ENCODE data around the gene TRABD2B.

Gene TRABD2B

GRCh38 chr1:47834326-47834725 lies 162.9 kb downstream of the TRABD2B start:
- in situ Hi-C loops (cut with HindIII; ENCODE audit: low pct_unique_long_range_greater_than_20kb, low sequenced_read_pairs), result no loop called here
- no peak for TF ChIP-seq JUND (IDR thresholded peaks at IDR 0.05; ENCODE audit: low read depth)
- no peak for DNase-seq (ENCODE audit: low read depth in 1 of 2, low spot score in 1 of 2)

GRCh38 chr1:47830641-47831333 lies 166.4 kb downstream of the TRABD2B start:
- no peak for TF ChIP-seq JUND (IDR thresholded peaks at IDR 0.05; ENCODE audit: low read depth)
- DNase-seq (ENCODE audit: low read depth in 1 of 2, low spot score in 1 of 2), result no peak
- in situ Hi-C loops (cut with HindIII; ENCODE audit: low pct_unique_long_range_greater_than_20kb, low sequenced_read_pairs), result no loop called here

- in situ Hi-C loops (cut with HindIII; ENCODE audit: low pct_unique_long_range_greater_than_20kb, low sequenced_read_pairs), result no loop called here
- no peak for DNase-seq (ENCODE audit: low read depth in 1 of 2, low spot score in 1 of 2)
- no peak for TF ChIP-seq JUND (IDR thresholded peaks at IDR 0.05; ENCODE audit: low read depth)
Measured at GRCh38 chr1:47830021-47830420, 167.2 kb downstream of the TRABD2B start.

- TF ChIP-seq JUND (IDR thresholded peaks at IDR 0.05; ENCODE audit: low read depth), result no peak
- in situ Hi-C loops (cut with HindIII; ENCODE audit: low pct_unique_long_range_greater_than_20kb, low sequenced_read_pairs), result no loop called here
- no peak for DNase-seq (ENCODE audit: low read depth in 1 of 2, low spot score in 1 of 2)
Measured at GRCh38 chr1:47828978-47829377, 168.2 kb downstream of the TRABD2B start.

GRCh38 chr1:47827109-47827508 lies 170.1 kb downstream of the TRABD2B start:
- DNase-seq (ENCODE audit: low read depth in 1 of 2, low spot score in 1 of 2), result no peak
- in situ Hi-C loops (cut with HindIII; ENCODE audit: low pct_unique_long_range_greater_than_20kb, low sequenced_read_pairs), result no loop called here
- no peak for TF ChIP-seq JUND (IDR thresholded peaks at IDR 0.05; ENCODE audit: low read depth)

- no peak for TF ChIP-seq JUND (IDR thresholded peaks at IDR 0.05; ENCODE audit: low read depth)
- in situ Hi-C loops (cut with HindIII; ENCODE audit: low pct_unique_long_range_greater_than_20kb, low sequenced_read_pairs), result no loop called here
- no peak for DNase-seq (ENCODE audit: low read depth in 1 of 2, low spot score in 1 of 2)
Measured at GRCh38 chr1:47824716-47825115, 172.5 kb downstream of the TRABD2B start.

- no peak for TF ChIP-seq JUND (IDR thresholded peaks at IDR 0.05; ENCODE audit: low read depth)
- in situ Hi-C loops (cut with HindIII; ENCODE audit: low pct_unique_long_range_greater_than_20kb, low sequenced_read_pairs), result no loop called here
- no peak for DNase-seq (ENCODE audit: low read depth in 1 of 2, low spot score in 1 of 2)
Measured at GRCh38 chr1:47824297-47824696, 172.9 kb downstream of the TRABD2B start.

GRCh38 chr1:47823040-47823808 lies 174.0 kb downstream of the TRABD2B start:
- no peak for TF ChIP-seq JUND (IDR thresholded peaks at IDR 0.05; ENCODE audit: low read depth)
- no peak for DNase-seq (ENCODE audit: low read depth in 1 of 2, low spot score in 1 of 2)
- in situ Hi-C loops (cut with HindIII; ENCODE audit: low pct_unique_long_range_greater_than_20kb, low sequenced_read_pairs), result no loop called here

- in situ Hi-C loops (cut with HindIII; ENCODE audit: low pct_unique_long_range_greater_than_20kb, low sequenced_read_pairs), result no loop called here
- DNase-seq (ENCODE audit: low read depth in 1 of 2, low spot score in 1 of 2), result no peak
- TF ChIP-seq JUND (IDR thresholded peaks at IDR 0.05; ENCODE audit: low read depth), result no peak
Measured at GRCh38 chr1:47821760-47822159, 175.4 kb downstream of the TRABD2B start.

- no peak for TF ChIP-seq JUND (IDR thresholded peaks at IDR 0.05; ENCODE audit: low read depth)
- in situ Hi-C loops (cut with HindIII; ENCODE audit: low pct_unique_long_range_greater_than_20kb, low sequenced_read_pairs), result no loop called here
- no peak for DNase-seq (ENCODE audit: low read depth in 1 of 2, low spot score in 1 of 2)
Measured at GRCh38 chr1:47819574-47819888, 177.7 kb downstream of the TRABD2B start.

- in situ Hi-C loops (cut with HindIII; ENCODE audit: low pct_unique_long_range_greater_than_20kb, low sequenced_read_pairs), result no loop called here
- DNase-seq (ENCODE audit: low read depth in 1 of 2, low spot score in 1 of 2), result no peak
- no peak for TF ChIP-seq JUND (IDR thresholded peaks at IDR 0.05; ENCODE audit: low read depth)
Measured at GRCh38 chr1:47818682-47819573, 178.3 kb downstream of the TRABD2B start.

GRCh38 chr1:47817861-47818260 lies 179.3 kb downstream of the TRABD2B start:
- in situ Hi-C loops (cut with HindIII; ENCODE audit: low pct_unique_long_range_greater_than_20kb, low sequenced_read_pairs), result no loop called here
- no peak for DNase-seq (ENCODE audit: low read depth in 1 of 2, low spot score in 1 of 2)
- TF ChIP-seq JUND (IDR thresholded peaks at IDR 0.05; ENCODE audit: low read depth), result no peak
